Prostate gland (tissue), 2 donors: ENCODE measurements around the gene CYP2A6. TPM values are rescaled to one million over a fixed set of nuclear protein-coding genes. Genes with fewer than 3 reads are reported as not detected.
A peak's percentile ranks its signal among the peaks of the same experiment; 100 is the strongest.
"Not testable (repeated sequence)": the region's sequence is repeated elsewhere in the genome, so short reads cannot be mapped to it uniquely, and the experiment has no call there.

ENCODE experiments used
- DNase-seq: peaks from one replicate; pipeline ENCODE4 v3.0.0-alpha.2; 2019; ENCODE audit warnings: low spot score
- H3K27ac ChIP-seq, 2 donors: fragments of 200-600 bp; sonication (generic); 2 replicates each; pipeline ENCODE4 v1.5.1; 2017 to 2019
- H3K27me3 ChIP-seq: fragments of 200-600 bp; sonication (generic); replicated peaks from 2 replicates; pipeline ENCODE4 v1.5.1; 2019; ENCODE audit not compliant: insufficient read depth
- H3K36me3 ChIP-seq, 2 donors: fragments of 200-600 bp; sonication (generic); 1 replicate in 1 of 2; 2 replicates in 1 of 2; pipeline versions ENCODE4 v1.5.1 to v1.8.1; 2017 to 2019
- H3K4me1 ChIP-seq: fragments of 200-600 bp; sonication (generic); replicated peaks from 2 replicates; pipeline ENCODE4 v1.5.1; 2019
- H3K4me3 ChIP-seq, 2 donors: fragments of 200-600 bp; sonication (generic); 2 replicates each; pipeline ENCODE4 v1.5.1; 2017 to 2019
- H3K9me3 ChIP-seq: fragments of 200-600 bp; sonication (generic); 2 replicates; pipeline ENCODE4 v1.5.1; 2017
- CTCF ChIP-seq, 4 experiments: fragments of 200-600 bp in 2 of 4; fragments of 450-650 bp in 2 of 4; sonication (generic) in 2 of 4; IDR thresholded peaks; 1 replicate in 3 of 4; 2 replicates in 1 of 4; pipeline ENCODE4 v1.5.1; 2016 to 2019; ENCODE audit warnings: antibody characterized with exemption in 4 of 4, mild to moderate bottlenecking in 2 of 4, moderate library complexity in 2 of 4
- POLR2A ChIP-seq: fragments of 450-650 bp; IDR thresholded peaks from one replicate; pipeline ENCODE4 v1.6.1; 2016; ENCODE audit warnings: antibody characterized with exemption, mild to moderate bottlenecking
- POLR2AphosphoS5 ChIP-seq: sonication (generic); formaldehyde crosslinking; IDR thresholded peaks from one replicate; pipeline ENCODE4 v1.6.1; 2017; ENCODE audit warnings: antibody characterized with exemption
- WGBS: methylation state at CpG from one replicate; pipeline ENCODE4 v1.1.5; 2018; 5-methylcytosine and 5-hydroxymethylcytosine counted together
- intact Hi-C: fragments of 100-400 bp; cut with DNase I; formaldehyde crosslinking; loops from one replicate; pipeline ENCODE4 v1.14.2; 2022
- total RNA-seq, 2 donors: library from RNA; depleted of rRNA; stranded (reverse); fragments of >200 nt; gene quantifications; one replicate each; pipeline ENCODE4 v1.1.0, GENCODE V29; 2016

Gene CYP2A6
- total RNA-seq, 2 donors from 2014 or later = 1.1 TPM; not detected in 1

- DNase-seq, intact Hi-C loops, H3K9me3 ChIP-seq, H3K27ac ChIP-seq, H3K27me3 ChIP-seq, H3K4me1 ChIP-seq, H3K4me3 ChIP-seq, H3K36me3 ChIP-seq: not testable (repeated sequence)
- 60% methylated on average over 10 of the region's 12 CpGs for WGBS
Measured at GRCh38 chr19:40842997-40843652, 7.1 kb downstream of the CYP2A6 start.

GRCh38 chr19:40842012-40842411 is 8.2 kb downstream of the CYP2A6 start:
- intact Hi-C loops, H3K27ac ChIP-seq, H3K4me1 ChIP-seq, H3K36me3 ChIP-seq, H3K9me3 ChIP-seq, DNase-seq, H3K4me3 ChIP-seq, H3K27me3 ChIP-seq: not testable (repeated sequence)
- WGBS = 91% methylated on average over 3 of the region's 3 CpGs

- DNase-seq = not testable (repeated sequence)
Measured at GRCh38 chr19:40838477-40838876, 11.8 kb downstream of the CYP2A6 start.

GRCh38 chr19:40836754-40837429 is 13.4 kb downstream of the CYP2A6 start:
- H3K36me3 ChIP-seq = no peaks in the 10 kb centered on the region
- TF ChIP-seq POLR2A (no peak), POLR2AphosphoS5 (no peak), CTCF (IDR thresholded peaks at IDR 0.05) (no peak)
- DNase-seq = no peak
- H3K4me3 ChIP-seq = no peak overlapping the region
- intact Hi-C loops = no loop called here
- H3K4me1 ChIP-seq = no peaks in the 10 kb centered on the region
- WGBS = 84% methylated on average over 6 of the region's 6 CpGs
- H3K27me3 ChIP-seq = no peaks in the 10 kb centered on the region
- no peak overlapping the region for H3K27ac ChIP-seq
- no peaks in the 10 kb centered on the region for H3K9me3 ChIP-seq

More at GRCh38 chr19:40838477-40838876, 11.8 kb downstream of the CYP2A6 start:
- H3K36me3 ChIP-seq, H3K27ac ChIP-seq, intact Hi-C loops, H3K9me3 ChIP-seq, H3K4me3 ChIP-seq, H3K4me1 ChIP-seq, H3K27me3 ChIP-seq: not testable (repeated sequence)
- WGBS = 71% methylated on average over 1 of the region's 1 CpG

- H3K27me3 ChIP-seq, H3K4me1 ChIP-seq, H3K9me3 ChIP-seq, DNase-seq, H3K36me3 ChIP-seq, H3K27ac ChIP-seq, intact Hi-C loops, H3K4me3 ChIP-seq: not testable (repeated sequence)
- 35% methylated on average over 7 of the region's 7 CpGs for WGBS
Measured at GRCh38 chr19:40833728-40834533, 16.3 kb downstream of the CYP2A6 start.

GRCh38 chr19:40832431-40832790 is 17.8 kb downstream of the CYP2A6 start:
- DNase-seq, intact Hi-C loops, H3K36me3 ChIP-seq, H3K4me1 ChIP-seq, H3K4me3 ChIP-seq, H3K27me3 ChIP-seq, H3K9me3 ChIP-seq: not testable (repeated sequence)
- WGBS = 84% methylated on average over 4 of the region's 4 CpGs
- peak overlapping the region; percentile 42 to 76 for H3K27ac ChIP-seq

- H3K36me3 ChIP-seq = no peaks in the 10 kb centered on the region
- DNase-seq = peak; percentile 90
- intact Hi-C loops = no loop called here
- H3K27ac ChIP-seq = peak overlapping the region; percentile 42 to 76
- H3K4me1 ChIP-seq = no peaks in the 10 kb centered on the region
- H3K27me3 ChIP-seq = no peaks in the 10 kb centered on the region
- TF ChIP-seq POLR2AphosphoS5 (peak; percentile 98), CTCF (IDR thresholded peaks at IDR 0.05) (no peak), POLR2A (no peak)
- 47% methylated on average over 7 of the region's 7 CpGs for WGBS
- H3K9me3 ChIP-seq = no peaks in the 10 kb centered on the region
- no peak overlapping the region for H3K4me3 ChIP-seq
Measured at GRCh38 chr19:40831502-40832430, 18.5 kb downstream of the CYP2A6 start.

GRCh38 chr19:40830741-40831140 is 19.5 kb downstream of the CYP2A6 start:
- H3K36me3 ChIP-seq, DNase-seq, H3K27ac ChIP-seq, H3K4me1 ChIP-seq, intact Hi-C loops, H3K4me3 ChIP-seq, H3K27me3 ChIP-seq, H3K9me3 ChIP-seq: not testable (repeated sequence)
- 97% methylated on average over 16 of the region's 16 CpGs for WGBS
